Large intestine (tissue), 3 donors: ENCODE data around the gene MYL12B. TPM values are rescaled to one million over a fixed set of nuclear protein-coding genes. Genes with fewer than 3 reads are reported as not detected.
"Not testable (repeated sequence)": the region's sequence is repeated elsewhere in the genome, so short reads cannot be mapped to it uniquely, and the experiment has no call there.

Source experiments
- DNase-seq, 2 donors: peaks; one replicate each; pipeline versions ENCODE4 v3.0.0 to v3.0.0-alpha.2; 2013
- H3K27ac ChIP-seq: one replicate; pipeline ENCODE4 v1.5.1; 2013; ENCODE audit warnings: low read length
- H3K27me3 ChIP-seq: 2 replicates; pipeline ENCODE4 v1.6.1; 2013; ENCODE audit warnings: low read length; ENCODE audit not compliant: control insufficient read depth, insufficient read depth
- H3K36me3 ChIP-seq: 2 replicates; pipeline ENCODE4 v1.6.1; 2013; ENCODE audit warnings: low read length; ENCODE audit not compliant: control insufficient read depth, insufficient read depth
- H3K4me1 ChIP-seq: one replicate; pipeline ENCODE4 v1.6.1; 2013; ENCODE audit warnings: low read length; ENCODE audit not compliant: control insufficient read depth, insufficient read depth
- H3K4me3 ChIP-seq: one replicate; pipeline ENCODE4 v1.5.1; 2013; ENCODE audit warnings: low read length
- H3K9me3 ChIP-seq: one replicate; pipeline ENCODE4 v1.6.1; 2013; ENCODE audit warnings: mild to moderate bottlenecking, low read depth, low read length, moderate library complexity; ENCODE audit not compliant: control insufficient read depth
- WGBS: methylation state at CpG from one replicate; pipeline ENCODE4 v1.1.5; 2013; ENCODE audit warnings: low lambda C conversion rate; ENCODE audit not compliant: insufficient coverage; 5-methylcytosine and 5-hydroxymethylcytosine counted together
- polyA plus RNA-seq: library from polyadenylated mRNA; unstranded; fragments of 120-200 nt; gene quantifications from one replicate; pipeline ENCODE4 v1.2.1, GENCODE V29; 2013

The MYL12B gene
- polyA plus RNA-seq, 1 donor, result 408 TPM

DNA sequence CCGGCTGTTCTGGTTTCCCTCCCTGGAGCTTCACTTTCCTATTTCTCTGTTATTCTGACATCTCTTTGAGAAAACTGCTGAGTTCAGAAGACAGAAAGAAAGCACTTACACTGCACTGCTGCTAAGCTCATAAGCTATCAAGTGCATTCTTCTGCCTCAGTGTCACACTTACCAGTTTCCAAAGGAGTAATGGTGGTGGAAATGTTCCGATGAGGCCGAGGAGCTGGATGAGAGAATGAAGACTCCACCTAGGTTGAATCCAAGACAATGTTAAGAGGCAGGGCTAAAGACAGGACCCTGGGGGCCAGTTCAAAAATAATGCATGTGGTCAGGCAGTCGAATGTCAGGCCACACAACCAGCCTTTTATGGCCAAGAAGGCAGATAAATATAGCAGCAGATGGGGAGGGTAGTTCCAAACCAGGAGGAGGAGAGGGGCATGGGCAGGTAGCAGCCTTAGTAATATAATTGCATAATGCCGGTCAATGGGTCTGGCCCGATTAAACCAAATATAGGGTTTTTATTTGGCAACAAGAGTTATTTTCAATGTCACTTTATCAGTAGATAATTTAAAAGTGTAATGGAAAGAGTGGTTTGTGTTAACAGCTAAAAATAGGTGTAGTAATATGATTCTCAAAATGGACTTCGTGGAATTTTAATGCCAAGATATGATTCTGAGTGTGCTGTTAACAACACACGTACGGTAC lies 42.1 kb upstream of the MYL12B start, which contains the start of gene MYOM1:
MYOM1 (minus strand) TSS at position 338 of the 705 bp plus-strand sequence. CDS start 4,745 bp downstream, outside the sequence.
- WGBS, result 87% methylated on average over 3 of the region's 9 CpGs
- no peaks in the 10 kb centered on the region for H3K27me3 ChIP-seq
- DNase-seq, result no peak
- H3K36me3 ChIP-seq, result no peaks in the 10 kb centered on the region
- H3K9me3 ChIP-seq, result peaks cover 6% of the 10 kb centered on the region
- peaks cover 31% of the 10 kb centered on the region for H3K4me1 ChIP-seq
- H3K27ac ChIP-seq, result peak within 1 kb of the TSS; percentile 87
- no peak within 1 kb of the TSS for H3K4me3 ChIP-seq

- not testable (repeated sequence) for DNase-seq, H3K4me3 ChIP-seq, H3K36me3 ChIP-seq, H3K27ac ChIP-seq, H3K9me3 ChIP-seq, H3K27me3 ChIP-seq
- peaks cover 39% of the 10 kb centered on the region for H3K4me1 ChIP-seq
- no CpG with 5 or more reads among the region's 4 CpGs for WGBS
Measured at GRCh38 chr18:3220868-3221267, 41.1 kb upstream of the MYL12B start.

- H3K4me3 ChIP-seq, result no peak overlapping the region
- H3K27me3 ChIP-seq, result no peaks in the 10 kb centered on the region
- H3K4me1 ChIP-seq, result peaks cover 37% of the 10 kb centered on the region
- H3K36me3 ChIP-seq, result no peaks in the 10 kb centered on the region
- 93% methylated on average over 3 of the region's 6 CpGs for WGBS
- H3K27ac ChIP-seq, result no peak overlapping the region
- H3K9me3 ChIP-seq, result peaks cover 4% of the 10 kb centered on the region
- DNase-seq, result no peak
Measured at GRCh38 chr18:3221496-3221895, 40.4 kb upstream of the MYL12B start.

DNA sequence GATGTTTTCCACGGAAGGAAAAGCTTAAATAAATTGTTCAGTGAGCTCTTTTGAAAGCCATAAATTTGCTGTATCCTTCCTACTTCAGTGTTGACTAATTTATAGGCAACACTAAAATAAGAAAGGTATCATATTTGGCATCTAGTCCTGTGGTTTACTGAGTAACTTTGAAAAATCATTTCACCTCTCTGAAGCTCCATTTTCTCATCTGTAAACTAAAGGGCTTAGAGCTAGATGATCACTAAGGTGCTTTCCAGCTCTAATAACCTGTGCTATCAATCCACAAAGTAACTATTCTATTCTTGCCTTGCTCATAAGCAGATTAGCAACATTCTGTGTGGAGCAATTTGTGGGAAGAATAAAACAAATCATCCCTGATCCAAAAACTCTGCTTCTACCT lies 38.6 kb upstream of the MYL12B start:
- H3K9me3 ChIP-seq, result no peaks in the 10 kb centered on the region
- H3K4me3 ChIP-seq, result no peak overlapping the region
- 71% methylated on average over 1 of the region's 1 CpG for WGBS
- no peaks in the 10 kb centered on the region for H3K36me3 ChIP-seq
- peaks cover 26% of the 10 kb centered on the region for H3K4me1 ChIP-seq
- no peak overlapping the region for H3K27ac ChIP-seq
- no peaks in the 10 kb centered on the region for H3K27me3 ChIP-seq
- no peak for DNase-seq

- DNase-seq, result no peak
- Histone ChIP-seq H3K4me3 (no peak overlapping the region), H3K4me1 (peaks cover 19% of the 10 kb centered on the region), H3K9me3 (no peaks in the 10 kb centered on the region), H3K27me3 (no peaks in the 10 kb centered on the region), H3K27ac (no peak overlapping the region), H3K36me3 (no peaks in the 10 kb centered on the region)
- WGBS, result no CpG with 5 or more reads among the region's 3 CpGs
Measured at GRCh38 chr18:3224223-3224622, 37.7 kb upstream of the MYL12B start.

DNA sequence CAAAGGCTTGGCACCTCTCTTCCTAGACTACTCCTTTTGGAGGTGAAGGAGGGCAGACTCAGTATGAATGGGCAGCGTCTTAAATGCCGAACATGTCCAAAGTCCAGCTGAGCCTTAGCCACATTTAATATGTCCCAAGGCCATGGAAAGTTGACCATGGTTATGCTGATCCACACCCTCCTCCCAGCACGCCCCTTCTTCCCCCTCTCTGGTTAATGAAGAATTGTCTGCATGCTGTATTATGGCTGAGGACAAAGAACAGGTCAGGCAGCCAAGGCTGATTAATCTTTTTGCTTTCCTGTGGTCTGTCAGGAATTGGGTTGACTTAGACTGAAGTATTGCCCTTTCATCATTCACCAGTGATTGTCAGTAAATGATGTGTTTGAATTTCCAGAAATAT lies 36.3 kb upstream of the MYL12B start:
- Histone ChIP-seq H3K9me3 (no peaks in the 10 kb centered on the region), H3K4me1 (peaks cover 11% of the 10 kb centered on the region), H3K27ac (peak overlapping the region; percentile 61), H3K36me3 (no peaks in the 10 kb centered on the region), H3K27me3 (no peaks in the 10 kb centered on the region), H3K4me3 (no peak overlapping the region)
- DNase-seq, result peak in 1 of 2 donors; percentile 72
- no CpG with 5 or more reads among the region's 3 CpGs for WGBS

GRCh38 chr18:3226048-3226447 lies 35.9 kb upstream of the MYL12B start:
- 100% methylated on average over 2 of the region's 6 CpGs for WGBS
- no peaks in the 10 kb centered on the region for H3K9me3 ChIP-seq
- no peaks in the 10 kb centered on the region for H3K27me3 ChIP-seq
- DNase-seq, result no peak
- H3K4me1 ChIP-seq, result peaks cover 11% of the 10 kb centered on the region
- peak overlapping the region; percentile 61 for H3K27ac ChIP-seq
- H3K36me3 ChIP-seq, result no peaks in the 10 kb centered on the region
- no peak overlapping the region for H3K4me3 ChIP-seq

DNA sequence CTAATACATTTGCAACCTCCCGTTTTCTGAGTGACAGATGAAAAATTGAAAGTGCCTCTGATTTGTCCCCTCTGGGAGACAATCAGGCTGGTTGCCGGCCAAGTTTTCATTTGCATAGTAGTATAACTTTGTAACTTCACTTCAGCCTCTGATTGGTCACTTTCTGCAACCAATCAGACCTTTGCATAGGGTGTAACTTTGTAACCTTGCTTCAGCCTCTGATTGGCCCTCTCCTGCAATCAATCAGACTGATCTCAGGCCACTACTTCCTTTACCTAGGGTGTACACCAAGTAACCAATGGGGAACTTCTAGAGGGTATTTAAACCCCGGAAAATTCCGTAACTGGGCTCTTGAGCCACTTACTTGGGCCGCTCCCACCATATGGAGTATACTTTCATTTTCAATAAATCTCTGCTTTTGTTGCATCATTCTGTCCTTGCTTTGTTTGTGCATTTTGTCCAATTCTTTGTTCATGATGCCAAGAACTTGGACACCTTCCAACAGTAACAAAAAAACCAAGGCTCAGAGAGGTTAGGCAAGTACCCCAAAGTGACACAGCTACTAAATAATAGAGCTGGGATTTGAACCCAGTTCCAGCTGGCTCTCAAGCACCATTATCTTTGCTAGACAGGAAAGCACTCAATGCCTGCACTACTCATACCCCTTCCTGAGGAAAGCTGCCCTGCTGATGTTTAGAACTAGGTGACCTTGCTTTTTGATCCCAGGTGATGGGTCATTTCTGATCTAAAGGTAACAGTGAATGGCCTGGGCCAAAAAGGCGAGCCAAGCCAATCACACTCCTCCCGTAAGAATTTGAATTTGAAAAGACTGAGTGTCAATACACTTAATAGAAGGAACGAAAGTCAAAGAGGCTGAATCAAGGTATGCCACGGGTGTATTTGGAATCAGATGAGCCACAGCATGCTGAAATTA lies 31.3 kb upstream of the MYL12B start:
- no CpG with 5 or more reads among the region's 9 CpGs for WGBS
- Histone ChIP-seq H3K4me1 (peaks cover 4% of the 10 kb centered on the region), H3K9me3 (no peaks in the 10 kb centered on the region), H3K27me3 (no peaks in the 10 kb centered on the region), H3K36me3 (no peaks in the 10 kb centered on the region), H3K4me3 (no peak overlapping the region), H3K27ac (no peak overlapping the region)
- DNase-seq, result no peak

DNA sequence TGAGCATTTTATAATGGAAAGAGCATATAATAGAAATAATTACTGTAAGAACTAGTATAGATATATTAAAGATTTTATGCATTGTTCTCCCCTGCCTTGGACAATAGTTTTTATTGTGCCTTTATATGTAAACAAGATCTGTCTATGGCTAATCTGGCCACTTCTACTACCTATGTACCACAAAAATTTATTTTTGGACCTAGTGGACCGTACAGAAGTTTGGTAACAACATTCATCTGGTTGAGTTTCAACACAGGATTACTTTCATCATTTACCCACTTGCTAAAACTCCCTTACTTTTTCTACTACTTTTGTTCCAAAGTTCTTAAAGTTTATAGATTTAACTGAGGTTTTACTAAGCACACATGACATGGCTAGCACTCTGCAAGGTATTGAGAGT lies 28.9 kb upstream of the MYL12B start:
- Histone ChIP-seq H3K9me3 (no peaks in the 10 kb centered on the region), H3K27me3 (no peaks in the 10 kb centered on the region), H3K4me1 (no peaks in the 10 kb centered on the region), H3K27ac (peak overlapping the region; percentile 15), H3K4me3 (no peak overlapping the region), H3K36me3 (no peaks in the 10 kb centered on the region)
- no peak for DNase-seq
- WGBS, result 86% methylated on average over 1 of the region's 1 CpG

DNA sequence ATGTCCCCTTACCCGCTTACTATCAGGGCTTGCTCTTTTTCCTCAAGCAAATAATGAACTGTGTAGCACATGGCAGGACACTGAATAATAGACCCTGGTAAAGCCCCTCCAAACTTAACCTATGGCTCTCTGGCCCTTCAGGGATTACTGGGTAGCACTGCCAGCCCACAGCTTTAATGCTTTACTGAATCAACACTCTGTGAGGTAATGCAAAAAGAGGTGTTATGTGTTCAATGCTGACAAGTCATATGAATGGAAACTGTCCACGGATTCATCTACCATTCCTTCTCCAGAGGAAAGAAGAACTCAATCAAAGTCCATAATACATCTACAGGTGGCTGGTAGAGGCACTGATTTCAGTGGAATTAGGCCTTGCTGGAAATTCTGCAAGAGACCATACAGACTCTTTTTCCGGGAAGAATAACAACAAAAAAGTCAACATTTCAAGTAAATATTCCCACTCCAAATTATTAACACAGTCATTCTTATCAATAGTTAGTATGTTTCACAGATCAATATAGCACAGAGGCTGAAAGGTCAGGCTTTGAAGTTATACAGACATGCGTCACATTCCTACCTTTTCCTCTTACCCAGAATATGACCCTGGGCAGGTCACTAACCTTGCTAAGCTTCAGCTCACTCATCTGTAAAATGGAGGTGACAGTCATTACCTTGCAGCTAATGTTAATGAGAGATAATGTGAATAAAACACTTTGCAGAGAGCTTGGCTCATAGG lies 28.3 kb upstream of the MYL12B start:
- no peaks in the 10 kb centered on the region for H3K27me3 ChIP-seq
- no peak overlapping the region for H3K4me3 ChIP-seq
- H3K9me3 ChIP-seq, result no peaks in the 10 kb centered on the region
- H3K4me1 ChIP-seq, result no peaks in the 10 kb centered on the region
- peak overlapping the region; percentile 15 for H3K27ac ChIP-seq
- WGBS, result no CpG with 5 or more reads among the region's 4 CpGs
- DNase-seq, result peak in 1 of 2 donors; percentile 40
- no peaks in the 10 kb centered on the region for H3K36me3 ChIP-seq
